NCI-H774 (cell line): ENCODE results near the gene GLMN.
"Not testable (repeated sequence)": the region's sequence is repeated elsewhere in the genome, so short reads cannot be mapped to it uniquely, and the experiment has no call there.

Experiments
- DNase-seq: peaks from one replicate; lab custom pipeline; 2025; lab: John Stamatoyannopoulos, UW

GLMN gene

GRCh38 chr1:92299477-92300150 lies 827 bp upstream of the GLMN start:
- no peak for DNase-seq

- no peak for DNase-seq
Observed at GRCh38 chr1:92298213-92298572, 594 bp downstream of the GLMN start.

- no peak for DNase-seq
Observed at GRCh38 chr1:92291372-92291999, 7.3 kb downstream of the GLMN start.

GRCh38 chr1:92281411-92281810 lies 17.4 kb downstream of the GLMN start:
- DNase-seq = not testable (repeated sequence)

GRCh38 chr1:92279781-92280180 lies 19.0 kb downstream of the GLMN start:
- not testable (repeated sequence) for DNase-seq

GRCh38 chr1:92277105-92277723 lies 21.6 kb downstream of the GLMN start:
- no peak for DNase-seq

GRCh38 chr1:92276082-92276481 lies 22.7 kb downstream of the GLMN start:
- DNase-seq = no peak

- DNase-seq = no peak
Observed at GRCh38 chr1:92274939-92275338, 23.8 kb downstream of the GLMN start.

GRCh38 chr1:92273039-92273438 lies 25.7 kb downstream of the GLMN start:
- DNase-seq = no peak

GRCh38 chr1:92262516-92262915 lies 36.3 kb downstream of the GLMN start:
- no peak for DNase-seq

- DNase-seq = no peak
Observed at GRCh38 chr1:92259350-92259749, 39.4 kb downstream of the GLMN start.

- not testable (repeated sequence) for DNase-seq
Observed at GRCh38 chr1:92254714-92255113, 44.1 kb downstream of the GLMN start.

- DNase-seq = no peak
Observed at GRCh38 chr1:92244376-92244775, 54.4 kb downstream of the GLMN start.

GRCh38 chr1:92240034-92240433 lies 58.8 kb downstream of the GLMN start:
- no peak for DNase-seq

GRCh38 chr1:92230736-92231135 lies 68.1 kb downstream of the GLMN start:
- DNase-seq = no peak

- no peak for DNase-seq
Observed at GRCh38 chr1:92228401-92228800, 70.4 kb downstream of the GLMN start.

GRCh38 chr1:92219028-92219427 lies 79.8 kb downstream of the GLMN start:
- no peak for DNase-seq

GRCh38 chr1:92218559-92218958 lies 80.2 kb downstream of the GLMN start:
- DNase-seq = no peak

GRCh38 chr1:92217721-92218120 lies 81.1 kb downstream of the GLMN start, which contains the start of gene C1orf146:
Gene C1orf146 (plus strand): TSS chr1:92217915. CDS start chr1:92231421, 13,506 bp downstream.
- DNase-seq = no peak

GRCh38 chr1:92211166-92211565 lies 87.6 kb downstream of the GLMN start:
- DNase-seq = no peak

GRCh38 chr1:92210701-92211100 lies 88.1 kb downstream of the GLMN start:
- DNase-seq = no peak

- DNase-seq = no peak
Observed at GRCh38 chr1:92203105-92203504, 95.7 kb downstream of the GLMN start.

- no peak for DNase-seq
Observed at GRCh38 chr1:92201973-92202372, 96.8 kb downstream of the GLMN start.
